HepG2 (cell line): ENCODE measurements around the gene SH3PXD2A. TPM values are rescaled to one million over a fixed set of nuclear protein-coding genes. Genes with fewer than 3 reads are reported as not detected.
A peak's percentile ranks its signal among the peaks of the same experiment; 100 is the strongest.

Experiments
- ATAC-seq: fragments of 200-7000 bp; cut with Tn5 transposase; 3 replicates; pipeline ENCODE4 v1.9.1; 2020; ENCODE audit warnings: mild to moderate bottlenecking, moderate library complexity
- BruUV-seq: library from RNA; stranded (reverse); fragments of 400-500 nt; replicated peaks from 2 replicates; lab custom pipeline; 2021; lab: Mats Ljungman, UMichigan
- CTCF ChIA-PET: fragments of 300-600 bp; formaldehyde crosslinking; extraction: SDS; loops from one replicate; lab custom pipeline; 2021; ENCODE audit warnings: low total read pairs, inconsistent platforms, low intra/inter-chr PET ratio; lab: Yijun Ruan, JAX
- POLR2A ChIA-PET: fragments of 350-600 bp; sonication (Branson Sonifier 250); formaldehyde crosslinking; loops from one replicate; lab custom pipeline; 2020; ENCODE audit warnings: antibody characterized with exemption, inconsistent platforms; lab: Yijun Ruan, JAX
- DNase-seq: peaks from one replicate; pipeline ENCODE4 v3.0.0-alpha.2; 2015; ENCODE audit warnings: low spot score
- FAIRE-seq: peaks from 3 replicates; lab custom pipeline; 2011; peaks lifted over from hg19 to GRCh38; lab: Jason Lieb, UNC
- H2AFZ ChIP-seq: one replicate; pipeline ENCODE4 v1.6.1; 2011; ENCODE audit warnings: low read length, inconsistent platforms
- H3K27ac ChIP-seq: fragments of 300-600 bp; 3 replicates; pipeline ENCODE4 v1.8.0; 2011; ENCODE audit warnings: mixed run types, mild to moderate bottlenecking, mixed read lengths, low read length, inconsistent platforms; ENCODE audit not compliant: insufficient read depth; ENCODE audit errors: extremely low read length
- H3K27me3 ChIP-seq, 2 experiments: fragments of 200-600 bp in 1 of 2; 2 replicates in 1 of 2; 3 replicates in 1 of 2; pipeline versions ENCODE4 v1.6.0 to v1.8.0; 2011; ENCODE audit warnings: low read length in 2 of 2, mild to moderate bottlenecking in 2 of 2, moderate library complexity in 2 of 2, inconsistent platforms in 1 of 2; ENCODE audit not compliant: insufficient read depth in 2 of 2, control insufficient read depth in 1 of 2
- H3K36me3 ChIP-seq, 2 experiments: fragments of 200-600 bp in 1 of 2; replicated peaks in 1 of 2; 2 replicates in 1 of 2; 3 replicates in 1 of 2; pipeline versions ENCODE4 v1.5.1 to v1.8.0; 2011; ENCODE audit warnings: low read length in 2 of 2, inconsistent platforms in 1 of 2; ENCODE audit not compliant: insufficient read depth in 2 of 2, control insufficient read depth in 1 of 2
- H3K4me1 ChIP-seq: 2 replicates; pipeline ENCODE4 v1.5.1; 2012; ENCODE audit warnings: low read length, inconsistent platforms; ENCODE audit not compliant: insufficient read depth
- H3K4me2 ChIP-seq: 2 replicates; pipeline ENCODE4 v1.6.0; 2011; ENCODE audit warnings: low read depth, low read length, inconsistent platforms
- H3K4me3 ChIP-seq, 3 experiments: fragments of 200-600 bp in 1 of 3; sonication (generic), shearing (Covaris generic) in 1 of 3; replicated peaks in 1 of 3; 2 replicates each; pipeline ENCODE4 v1.5.1; 2011 to 2016; ENCODE audit warnings: low read length in 3 of 3, inconsistent platforms in 2 of 3, low read depth in 2 of 3, mild to moderate bottlenecking in 2 of 3, control low read depth in 1 of 3, mixed read lengths in 1 of 3; ENCODE audit not compliant: insufficient read depth in 1 of 3
- H3K79me2 ChIP-seq: one replicate; pipeline ENCODE4 v1.6.1; 2011; ENCODE audit warnings: low read length, inconsistent platforms; ENCODE audit not compliant: insufficient read depth
- H3K9ac ChIP-seq: 2 replicates; pipeline ENCODE4 v1.6.0; 2011; ENCODE audit warnings: mild to moderate bottlenecking, low read depth, low read length, inconsistent platforms; ENCODE audit not compliant: insufficient read depth
- H3K9me3 ChIP-seq: 2 replicates; pipeline ENCODE4 v1.5.1; 2012; ENCODE audit warnings: mild to moderate bottlenecking, low read length
- H4K20me1 ChIP-seq: 2 replicates; pipeline ENCODE4 v1.6.0; 2011; ENCODE audit warnings: inconsistent platforms, mild to moderate bottlenecking, low read length, moderate library complexity; ENCODE audit not compliant: insufficient read depth
- BRCA1 ChIP-seq: sonication (generic); formaldehyde crosslinking; IDR thresholded peaks from 2 replicates; pipeline ENCODE4 v1.4.0; 2020; ENCODE audit warnings: missing genetic modification reagents
- CTCF ChIP-seq: sonication (generic); formaldehyde crosslinking; IDR thresholded peaks from 2 replicates; pipeline ENCODE4 v1.5.0; 2020; ENCODE audit warnings: mild to moderate bottlenecking, missing genetic modification reagents, moderate library complexity
- E2F2 ChIP-seq: sonication (generic); formaldehyde crosslinking; IDR thresholded peaks from 2 replicates; pipeline ENCODE4 v1.4.0; 2020; ENCODE audit warnings: missing genetic modification reagents, borderline replicate concordance
- FOXC1 ChIP-seq: sonication (generic); formaldehyde crosslinking; IDR thresholded peaks from 2 replicates; pipeline ENCODE4 v1.8.0; 2022; ENCODE audit warnings: mild to moderate bottlenecking, missing genetic modification reagents, borderline replicate concordance
- GATAD2A ChIP-seq: IDR thresholded peaks from 2 replicates; pipeline ENCODE4 v1.6.1; 2016
- NCOR1 ChIP-seq: fragments of 200-600 bp; sonication (generic); IDR thresholded peaks from 2 replicates; pipeline ENCODE4 v1.7.0; 2017; ENCODE audit warnings: antibody characterized with exemption, low read length, borderline replicate concordance
- NFYB ChIP-seq: sonication (generic); formaldehyde crosslinking; IDR thresholded peaks from 2 replicates; pipeline ENCODE4 v1.4.0; 2020; ENCODE audit warnings: missing genetic modification reagents
- RAD21 ChIP-seq: fragments of 450-650 bp; formaldehyde crosslinking; IDR thresholded peaks from 2 replicates; pipeline ENCODE4 v1.5.0; 2020; ENCODE audit warnings: mild to moderate bottlenecking
- SIN3A ChIP-seq: IDR thresholded peaks from 2 replicates; pipeline ENCODE4 v1.6.1; 2011; ENCODE audit warnings: low read depth, mild to moderate bottlenecking, control low read depth, low read length, borderline replicate concordance
- SP4 ChIP-seq: sonication (generic); formaldehyde crosslinking; IDR thresholded peaks from 2 replicates; pipeline ENCODE4 v1.8.1; 2023; ENCODE audit warnings: mild to moderate bottlenecking, missing genetic modification reagents
- STAG1 ChIP-seq: sonication (generic); formaldehyde crosslinking; IDR thresholded peaks from 2 replicates; pipeline ENCODE4 v1.4.0; 2020; ENCODE audit warnings: missing genetic modification reagents
- TRIM22 ChIP-seq: fragments of 450-650 bp; IDR thresholded peaks from 2 replicates; pipeline ENCODE4 v1.6.1; 2017
- XBP1 ChIP-seq: sonication (generic); formaldehyde crosslinking; IDR thresholded peaks from 2 replicates; pipeline ENCODE4 v1.5.0; 2020; ENCODE audit warnings: missing genetic modification reagents
- ZNF138 ChIP-seq: sonication (generic); formaldehyde crosslinking; IDR thresholded peaks from 2 replicates; pipeline ENCODE4 v1.5.0; 2020; ENCODE audit warnings: mild to moderate bottlenecking, low read depth, missing genetic modification reagents
- ZNF552 ChIP-seq: sonication (generic); formaldehyde crosslinking; IDR thresholded peaks from 2 replicates; pipeline ENCODE4 v1.9.0; 2022; ENCODE audit warnings: missing genetic modification reagents, mild to moderate bottlenecking, borderline replicate concordance
- WGBS: methylation state at CpG from one replicate; pipeline ENCODE4 v1.1.6; 2017; ENCODE audit warnings: low lambda C conversion rate; 5-methylcytosine and 5-hydroxymethylcytosine counted together
- in situ Hi-C: cut with HindIII; loops from 2 replicates; pipeline ENCODE4 v1.10.0; 2017; ENCODE audit warnings: low pct_unique_long_range_greater_than_20kb; ENCODE audit not compliant: extremely low pct_ligation_motif_present
- intact Hi-C: fragments of 100-400 bp; cut with micrococcal nuclease; formaldehyde crosslinking; loops from one replicate; pipeline ENCODE4 v1.10.0; 2022; ENCODE audit not compliant: unreplicated experiment
- polyA plus RNA-seq, 8 experiments: library from polyadenylated mRNA; depleted of rRNA in 3 of 8; stranded (reverse) in 7 of 8; unstranded in 1 of 8; fragments of >200 nt; fragmentation: Illumina TruSeq in 4 of 8; extraction: Trizol in 4 of 8; gene quantifications; 2 replicates each; pipeline versions ENCODE4 v1.2.1 to v1.2.3, GENCODE V29; 2011 to 2016; ENCODE audit warnings: low read depth in 4 of 8, missing spikeins in 1 of 8, mixed read lengths in 1 of 8; ENCODE audit not compliant: insufficient read depth in 1 of 8
- total RNA-seq, 5 experiments: library from RNA; depleted of rRNA; stranded (reverse); fragments of >200 nt; fragmentation: Illumina TruSeq; extraction: Trizol; gene quantifications; 2 replicates each; pipeline ENCODE4 v1.2.3, GENCODE V29; 2016; ENCODE audit warnings: low read depth in 1 of 5
- TF ChIP-seq, protein P1 (sequence below): sonication (generic); formaldehyde crosslinking; IDR thresholded peaks from 2 replicates; pipeline ENCODE4 v1.4.0; 2020; ENCODE audit warnings: missing genetic modification reagents
- TF ChIP-seq, protein P2 (sequence below): sonication (generic); formaldehyde crosslinking; IDR thresholded peaks from 2 replicates; pipeline ENCODE4 v1.4.0; 2020; ENCODE audit warnings: missing genetic modification reagents

SH3PXD2A gene
- total and polyA plus RNA-seq, 2 of the 13 experiments (the other 11 are each of a cell fraction or from before 2014, with no cell fraction given): 11.1 to 11.3 TPM

- H3K79me2 ChIP-seq: no peaks in the 10 kb centered on the region
- WGBS: 36% methylated on average over 6 of the region's 6 CpGs
- peak; percentile 71 for ATAC-seq
- BruUV-seq: no TSS peak
- ChIA-PET POLR2A (no interaction called here), CTCF (interaction anchor here (1.5 kb wide), 2 partner anchors 33 to 175 kb away, joined by 3 to 8 read pairs; no protein-coding TSS in a partner anchor)
- peaks cover 30% of the 10 kb centered on the region for H3K4me1 ChIP-seq
- no peak overlapping the region for H3K27ac ChIP-seq
- intact Hi-C loops: loop anchor here (1.0 to 5.0 kb wide), 4 partner anchors 94 to 321 kb away; no protein-coding TSS in a partner anchor
- H3K4me2 ChIP-seq: no peak overlapping the region
- H3K36me3 ChIP-seq: peaks cover 5 to 9% of the 10 kb centered on the region in 2 experiments; a peak in 3 of 5 replicates
- no peak overlapping the region for H3K4me3 ChIP-seq
- no peaks in the 10 kb centered on the region for H3K27me3 ChIP-seq
- peak; percentile 72 for FAIRE-seq
- H4K20me1 ChIP-seq: no peaks in the 10 kb centered on the region
- no peak overlapping the region for H3K9ac ChIP-seq
- peak; percentile 41 for DNase-seq
- no peaks in the 10 kb centered on the region for H3K9me3 ChIP-seq
- no peak overlapping the region for H2AFZ ChIP-seq
- in situ Hi-C loops: loop anchor here (5.0 kb wide), 1 partner anchor 234 kb away; the partner anchor contains the start of gene SFR1
- TF ChIP-seq STAG1 (CRISPR knock-in tag) (peak; percentile 84), E2F2 (CRISPR knock-in tag) (no peak), SP4 (CRISPR knock-in tag) (no peak), RAD21 (peak; percentile 72), FOXC1 (CRISPR knock-in tag) (no peak), NFYB (CRISPR knock-in tag) (no peak), NCOR1 (no peak), SIN3A (no peak), TRIM22 (no peak), BRCA1 (no peak), ZNF552 (CRISPR knock-in tag) (no peak), XBP1 (CRISPR knock-in tag) (no peak), CTCF (CRISPR knock-in tag) (peak; percentile 81), ZNF138 (CRISPR knock-in tag) (no peak), GATAD2A (0 out of 2 replicates have a peak, but pooled peaks have one; percentile 18)
- TF ChIP-seq, protein P1, sequence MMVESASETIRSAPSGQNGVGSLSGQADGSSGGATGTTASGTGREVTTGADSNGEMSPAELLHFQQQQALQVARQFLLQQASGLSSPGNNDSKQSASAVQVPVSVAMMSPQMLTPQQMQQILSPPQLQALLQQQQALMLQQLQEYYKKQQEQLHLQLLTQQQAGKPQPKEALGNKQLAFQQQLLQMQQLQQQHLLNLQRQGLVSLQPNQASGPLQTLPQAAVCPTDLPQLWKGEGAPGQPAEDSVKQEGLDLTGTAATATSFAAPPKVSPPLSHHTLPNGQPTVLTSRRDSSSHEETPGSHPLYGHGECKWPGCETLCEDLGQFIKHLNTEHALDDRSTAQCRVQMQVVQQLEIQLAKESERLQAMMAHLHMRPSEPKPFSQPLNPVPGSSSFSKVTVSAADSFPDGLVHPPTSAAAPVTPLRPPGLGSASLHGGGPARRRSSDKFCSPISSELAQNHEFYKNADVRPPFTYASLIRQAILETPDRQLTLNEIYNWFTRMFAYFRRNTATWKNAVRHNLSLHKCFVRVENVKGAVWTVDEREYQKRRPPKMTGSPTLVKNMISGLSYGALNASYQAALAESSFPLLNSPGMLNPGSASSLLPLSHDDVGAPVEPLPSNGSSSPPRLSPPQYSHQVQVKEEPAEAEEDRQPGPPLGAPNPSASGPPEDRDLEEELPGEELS: no peak
- TF ChIP-seq, protein P2, sequence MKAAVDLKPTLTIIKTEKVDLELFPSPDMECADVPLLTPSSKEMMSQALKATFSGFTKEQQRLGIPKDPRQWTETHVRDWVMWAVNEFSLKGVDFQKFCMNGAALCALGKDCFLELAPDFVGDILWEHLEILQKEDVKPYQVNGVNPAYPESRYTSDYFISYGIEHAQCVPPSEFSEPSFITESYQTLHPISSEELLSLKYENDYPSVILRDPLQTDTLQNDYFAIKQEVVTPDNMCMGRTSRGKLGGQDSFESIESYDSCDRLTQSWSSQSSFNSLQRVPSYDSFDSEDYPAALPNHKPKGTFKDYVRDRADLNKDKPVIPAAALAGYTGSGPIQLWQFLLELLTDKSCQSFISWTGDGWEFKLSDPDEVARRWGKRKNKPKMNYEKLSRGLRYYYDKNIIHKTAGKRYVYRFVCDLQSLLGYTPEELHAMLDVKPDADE (CRISPR knock-in tag): no peak
These were observed 32.9 kb upstream of the SH3PXD2A start for GRCh38 chr10:103888113-103888841.
